PC-3 (cell line): ENCODE measurements around the gene NFIL3. TPM values are rescaled to one million over a fixed set of nuclear protein-coding genes. Genes with fewer than 3 reads are reported as not detected.

Experiments used
- ATAC-seq: fragments of 200-7000 bp; cut with Tn5 transposase; 2 replicates; pipeline ENCODE4 v1.9.1; 2020; ENCODE audit warnings: mild to moderate bottlenecking, moderate library complexity
- BruUV-seq: library from RNA; stranded (reverse); fragments of 400-500 nt; replicated peaks from 2 replicates; lab custom pipeline; 2021; lab: Mats Ljungman, UMichigan
- CTCF ChIA-PET: fragments of 300-600 bp; sonication (Branson Sonifier 250); formaldehyde crosslinking; loops from one replicate; lab custom pipeline; 2022; ENCODE audit warnings: antibody characterized with exemption; lab: Charles Lee
- POLR2A ChIA-PET: fragments of 300-600 bp; sonication (Branson Sonifier 250); formaldehyde crosslinking; loops from one replicate; lab custom pipeline; 2022; ENCODE audit warnings: antibody characterized with exemption; ENCODE audit not compliant: unreplicated experiment; lab: Charles Lee
- DNase-seq: peaks from one replicate; pipeline ENCODE4 v3.0.0-alpha.2; 2015
- H2AFZ ChIP-seq: fragments of 300-600 bp; sonication (generic); 2 replicates; pipeline ENCODE4 v1.6.0; 2016; ENCODE audit warnings: antibody characterized with exemption, low read length
- H3F3A ChIP-seq: fragments of 300-600 bp; sonication (generic); one replicate; pipeline ENCODE4 v1.6.0; 2017; ENCODE audit warnings: antibody characterized with exemption, low read length, control low read depth, mild to moderate bottlenecking; ENCODE audit not compliant: unreplicated experiment
- H3K27ac ChIP-seq: fragments of 300-600 bp; sonication (generic); 2 replicates; pipeline ENCODE4 v1.5.1; 2016; ENCODE audit warnings: mild to moderate bottlenecking, low read length
- H3K27me3 ChIP-seq: fragments of 300-600 bp; sonication (generic); 2 replicates; pipeline ENCODE4 v1.6.1; 2016; ENCODE audit warnings: low read length, mixed read lengths
- H3K36me3 ChIP-seq: fragments of 300-600 bp; sonication (generic); 2 replicates; pipeline ENCODE4 v1.6.1; 2016; ENCODE audit warnings: low read depth, mixed run types, low read length, mixed read lengths
- H3K4me1 ChIP-seq: fragments of 300-600 bp; sonication (generic); 2 replicates; pipeline ENCODE4 v1.5.1; 2016; ENCODE audit warnings: low read length; ENCODE audit not compliant: insufficient read depth
- H3K4me2 ChIP-seq: fragments of 300-600 bp; sonication (generic); 2 replicates; pipeline ENCODE4 v1.6.0; 2016; ENCODE audit warnings: low read length
- H3K4me3 ChIP-seq: fragments of 300-600 bp; sonication (generic); 2 replicates; pipeline ENCODE4 v1.5.1; 2016; ENCODE audit warnings: mild to moderate bottlenecking, low read length, mixed read lengths
- H3K79me2 ChIP-seq: fragments of 300-600 bp; sonication (generic); 2 replicates; pipeline ENCODE4 v1.6.1; 2017; ENCODE audit warnings: low read length, mixed read lengths
- H3K9ac ChIP-seq: fragments of 300-600 bp; sonication (generic); 2 replicates; pipeline ENCODE4 v1.6.0; 2016; ENCODE audit warnings: mild to moderate bottlenecking, low read length
- H3K9me2 ChIP-seq: fragments of 300-600 bp; sonication (generic); replicated peaks from 2 replicates; pipeline ENCODE4 v1.6.1; 2016; ENCODE audit warnings: mixed run types, low read length, mixed read lengths
- H3K9me3 ChIP-seq: fragments of 300-600 bp; sonication (generic); 2 replicates; pipeline ENCODE4 v1.6.1; 2016; ENCODE audit warnings: low read length, mixed read lengths
- H4K20me1 ChIP-seq: fragments of 300-600 bp; sonication (generic); 2 replicates; pipeline ENCODE4 v1.6.1; 2016; ENCODE audit warnings: low read length, mixed read lengths
- CTCF ChIP-seq: fragments of 300-600 bp; sonication (generic); conservative IDR thresholded peaks from 2 replicates; pipeline ENCODE4 v1.5.1; 2017; ENCODE audit warnings: antibody characterized with exemption, low read depth, mild to moderate bottlenecking, low read length
- EZH2 ChIP-seq: fragments of 300-600 bp; sonication (generic); IDR thresholded peaks from one replicate; pipeline ENCODE4 v1.6.1; 2017; ENCODE audit warnings: antibody characterized with exemption, mild to moderate bottlenecking, low read length; ENCODE audit not compliant: unreplicated experiment
- EZH2phosphoT487 ChIP-seq: fragments of 300-600 bp; sonication (generic); IDR thresholded peaks from 2 replicates; pipeline ENCODE4 v1.6.1; 2018; ENCODE audit warnings: mild to moderate bottlenecking, antibody characterized with exemption, low read length, borderline replicate concordance
- intact Hi-C: fragments of 100-400 bp; cut with micrococcal nuclease; formaldehyde crosslinking; loops from 2 replicates; pipeline ENCODE4 v1.9.0; 2023
- total RNA-seq: library from RNA; depleted of rRNA; stranded (reverse); fragments of >200 nt; gene quantifications from 2 replicates; pipeline ENCODE4 v1.2.3, GENCODE V29; 2014

The NFIL3 gene
- total RNA-seq, 1 experiment from 2014 or later, result 5.4 TPM

GRCh38 chr9:91458906-91459305 is 35.3 kb upstream of the NFIL3 start:
- Histone ChIP-seq H3F3A (no peaks in the 10 kb centered on the region), H3K4me1 (no peaks in the 10 kb centered on the region), H3K9me3 (no peaks in the 10 kb centered on the region), H3K9me2 (no peaks in the 10 kb centered on the region), H3K27ac (no peak overlapping the region), H2AFZ (no peak overlapping the region), H3K27me3 (no peaks in the 10 kb centered on the region), H3K9ac (no peak overlapping the region), H3K4me3 (no peak overlapping the region), H3K79me2 (no peaks in the 10 kb centered on the region), H3K4me2 (no peak overlapping the region), H4K20me1 (no peaks in the 10 kb centered on the region), H3K36me3 (no peaks in the 10 kb centered on the region)
- no peak for ATAC-seq
- BruUV-seq, result no TSS peak
- POLR2A ChIA-PET, result no interaction called here
- intact Hi-C loops, result no loop called here
- CTCF ChIA-PET, result interaction anchor here (0.7 kb wide), 1 partner anchor 269 kb away, joined by 3 read pairs; no protein-coding TSS in a partner anchor
- no peak for DNase-seq
- no peak for TF ChIP-seq EZH2
- TF ChIP-seq CTCF, result no peak
- no peak for TF ChIP-seq EZH2phosphoT487

DNA sequence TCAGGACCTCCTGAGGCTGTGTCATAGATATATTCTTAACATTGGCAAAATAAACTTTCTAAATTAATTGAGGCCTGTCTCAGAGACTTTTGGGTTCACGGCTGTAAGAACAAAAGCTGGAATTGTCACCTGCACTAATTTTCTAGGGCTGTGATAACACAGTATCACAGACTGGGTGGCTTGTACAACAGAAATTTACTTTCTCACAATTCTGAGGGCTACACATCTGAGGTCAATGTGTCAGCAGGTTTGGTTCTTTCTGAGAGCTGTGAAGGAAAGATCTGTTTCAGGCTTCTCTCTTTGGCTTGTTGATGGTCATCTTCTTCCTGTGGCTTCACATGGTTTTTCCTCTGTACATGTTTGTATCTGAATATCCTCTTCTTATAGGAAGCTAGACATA is 29.2 kb upstream of the NFIL3 start:
- no TSS peak for BruUV-seq
- CTCF ChIA-PET, result no interaction called here

More for the DNA sequence above, 29.2 kb upstream of the NFIL3 start:
- Histone ChIP-seq H3K9ac (no peak overlapping the region), H3K79me2 (no peaks in the 10 kb centered on the region), H3K9me2 (no peaks in the 10 kb centered on the region), H3K27me3 (no peaks in the 10 kb centered on the region), H3K4me2 (no peak overlapping the region), H3K9me3 (no peaks in the 10 kb centered on the region), H3F3A (no peaks in the 10 kb centered on the region), H3K4me3 (no peak overlapping the region), H4K20me1 (no peaks in the 10 kb centered on the region), H3K36me3 (no peaks in the 10 kb centered on the region), H3K27ac (no peak overlapping the region), H2AFZ (no peak overlapping the region), H3K4me1 (no peaks in the 10 kb centered on the region)
- no peak for ATAC-seq
- intact Hi-C loops, result no loop called here
- POLR2A ChIA-PET, result no interaction called here
- TF ChIP-seq EZH2, result no peak
- TF ChIP-seq CTCF, result no peak
- TF ChIP-seq EZH2phosphoT487, result no peak
- DNase-seq, result no peak
